GM19397 (cell line): Measurements from ENCODE around the gene AKAP8L.

Experiments used
- ATAC-seq: cut with Tn5 transposase; IDR thresholded peaks from one replicate; pipeline ENCODE4 v1.9.1; 2021; ENCODE audit warnings: mild to moderate bottlenecking, moderate library complexity; ENCODE audit not compliant: unreplicated experiment

AKAP8L gene

GRCh38 chr19:15436012-15436825, 17.4 kb upstream of the AKAP8L start:
- no peak for ATAC-seq

GRCh38 chr19:15433519-15434069, 14.8 kb upstream of the AKAP8L start:
- no peak for ATAC-seq

- ATAC-seq: peak; percentile 77
Measured at GRCh38 chr19:15432629-15433518, 14.1 kb upstream of the AKAP8L start.

- ATAC-seq: no peak
Measured at GRCh38 chr19:15432018-15432494, 13.3 kb upstream of the AKAP8L start.

- no peak for ATAC-seq
Measured at GRCh38 chr19:15431396-15432017, 12.7 kb upstream of the AKAP8L start.

GRCh38 chr19:15430526-15431120, 11.8 kb upstream of the AKAP8L start:
- no peak for ATAC-seq

- ATAC-seq: no peak
Measured at GRCh38 chr19:15429825-15430467, 11.2 kb upstream of the AKAP8L start.

GRCh38 chr19:15428956-15429824, 10.4 kb upstream of the AKAP8L start:
- no peak for ATAC-seq

- ATAC-seq: no peak
Measured at GRCh38 chr19:15427991-15428471, 9.2 kb upstream of the AKAP8L start.

GRCh38 chr19:15427350-15427700, 8.5 kb upstream of the AKAP8L start:
- no peak for ATAC-seq

- ATAC-seq: no peak
Measured at GRCh38 chr19:15426485-15427349, 7.9 kb upstream of the AKAP8L start.

- no peak for ATAC-seq
Measured at GRCh38 chr19:15425321-15425950, 6.6 kb upstream of the AKAP8L start.

GRCh38 chr19:15424692-15425272, 6.0 kb upstream of the AKAP8L start:
- ATAC-seq: no peak

- ATAC-seq: no peak
Measured at GRCh38 chr19:15424121-15424520, 5.3 kb upstream of the AKAP8L start.

GRCh38 chr19:15423130-15423529, 4.3 kb upstream of the AKAP8L start:
- no peak for ATAC-seq

GRCh38 chr19:15422296-15423075, 3.7 kb upstream of the AKAP8L start:
- no peak for ATAC-seq
